HepG2 (cell line): ENCODE measurements around the gene IGFBP5. TPM values are rescaled to one million over a fixed set of nuclear protein-coding genes. Genes with fewer than 3 reads are reported as not detected.

Experiments
- ATAC-seq: fragments of 200-7000 bp; cut with Tn5 transposase; 3 replicates; pipeline ENCODE4 v1.9.1; 2020; ENCODE audit warnings: mild to moderate bottlenecking, moderate library complexity
- BruUV-seq: library from RNA; stranded (reverse); fragments of 400-500 nt; replicated peaks from 2 replicates; lab custom pipeline; 2021; lab: Mats Ljungman, UMichigan
- CTCF ChIA-PET: fragments of 300-600 bp; formaldehyde crosslinking; extraction: SDS; loops from one replicate; lab custom pipeline; 2021; ENCODE audit warnings: low total read pairs, inconsistent platforms, low intra/inter-chr PET ratio; lab: Yijun Ruan, JAX
- POLR2A ChIA-PET: fragments of 350-600 bp; sonication (Branson Sonifier 250); formaldehyde crosslinking; loops from one replicate; lab custom pipeline; 2020; ENCODE audit warnings: antibody characterized with exemption, inconsistent platforms; lab: Yijun Ruan, JAX
- DNase-seq: peaks from one replicate; pipeline ENCODE4 v3.0.0-alpha.2; 2015; ENCODE audit warnings: low spot score
- FAIRE-seq: peaks from 3 replicates; lab custom pipeline; 2011; peaks lifted over from hg19 to GRCh38; lab: Jason Lieb, UNC
- H2AFZ ChIP-seq: one replicate; pipeline ENCODE4 v1.6.1; 2011; ENCODE audit warnings: low read length, inconsistent platforms
- H3K27ac ChIP-seq: fragments of 300-600 bp; 3 replicates; pipeline ENCODE4 v1.8.0; 2011; ENCODE audit warnings: mixed run types, mild to moderate bottlenecking, mixed read lengths, low read length, inconsistent platforms; ENCODE audit not compliant: insufficient read depth; ENCODE audit errors: extremely low read length
- H3K27me3 ChIP-seq, 2 experiments: fragments of 200-600 bp in 1 of 2; 2 replicates in 1 of 2; 3 replicates in 1 of 2; pipeline versions ENCODE4 v1.6.0 to v1.8.0; 2011; ENCODE audit warnings: low read length in 2 of 2, mild to moderate bottlenecking in 2 of 2, moderate library complexity in 2 of 2, inconsistent platforms in 1 of 2; ENCODE audit not compliant: insufficient read depth in 2 of 2, control insufficient read depth in 1 of 2
- H3K36me3 ChIP-seq, 2 experiments: fragments of 200-600 bp in 1 of 2; replicated peaks in 1 of 2; 2 replicates in 1 of 2; 3 replicates in 1 of 2; pipeline versions ENCODE4 v1.5.1 to v1.8.0; 2011; ENCODE audit warnings: low read length in 2 of 2, inconsistent platforms in 1 of 2; ENCODE audit not compliant: insufficient read depth in 2 of 2, control insufficient read depth in 1 of 2
- H3K4me1 ChIP-seq: 2 replicates; pipeline ENCODE4 v1.5.1; 2012; ENCODE audit warnings: low read length, inconsistent platforms; ENCODE audit not compliant: insufficient read depth
- H3K4me2 ChIP-seq: 2 replicates; pipeline ENCODE4 v1.6.0; 2011; ENCODE audit warnings: low read depth, low read length, inconsistent platforms
- H3K4me3 ChIP-seq, 3 experiments: fragments of 200-600 bp in 1 of 3; sonication (generic), shearing (Covaris generic) in 1 of 3; replicated peaks in 1 of 3; 2 replicates each; pipeline ENCODE4 v1.5.1; 2011 to 2016; ENCODE audit warnings: low read length in 3 of 3, inconsistent platforms in 2 of 3, low read depth in 2 of 3, mild to moderate bottlenecking in 2 of 3, control low read depth in 1 of 3, mixed read lengths in 1 of 3; ENCODE audit not compliant: insufficient read depth in 1 of 3
- H3K79me2 ChIP-seq: one replicate; pipeline ENCODE4 v1.6.1; 2011; ENCODE audit warnings: low read length, inconsistent platforms; ENCODE audit not compliant: insufficient read depth
- H3K9ac ChIP-seq: 2 replicates; pipeline ENCODE4 v1.6.0; 2011; ENCODE audit warnings: mild to moderate bottlenecking, low read depth, low read length, inconsistent platforms; ENCODE audit not compliant: insufficient read depth
- H3K9me3 ChIP-seq: 2 replicates; pipeline ENCODE4 v1.5.1; 2012; ENCODE audit warnings: mild to moderate bottlenecking, low read length
- H4K20me1 ChIP-seq: 2 replicates; pipeline ENCODE4 v1.6.0; 2011; ENCODE audit warnings: inconsistent platforms, mild to moderate bottlenecking, low read length, moderate library complexity; ENCODE audit not compliant: insufficient read depth
- ATF3 ChIP-seq: sonication (generic); formaldehyde crosslinking; IDR thresholded peaks from 2 replicates; pipeline ENCODE4 v1.4.0; 2020; ENCODE audit warnings: missing genetic modification reagents
- BHLHE40 ChIP-seq: IDR thresholded peaks from 2 replicates; pipeline ENCODE4 v1.6.1; 2011; ENCODE audit warnings: low read length, improper control_type of control experiment
- DNMT1 ChIP-seq: sonication (generic); formaldehyde crosslinking; IDR thresholded peaks from 2 replicates; pipeline ENCODE4 v1.5.1; 2020; ENCODE audit warnings: mild to moderate bottlenecking, missing genetic modification reagents
- FUBP1 ChIP-seq: sonication (generic); formaldehyde crosslinking; IDR thresholded peaks from 2 replicates; pipeline ENCODE4 v1.5.1; 2020; ENCODE audit warnings: missing genetic modification reagents, mild to moderate bottlenecking, borderline replicate concordance
- JUND ChIP-seq: sonication (generic); formaldehyde crosslinking; IDR thresholded peaks from 2 replicates; pipeline ENCODE4 v1.8.0; 2022; ENCODE audit warnings: mild to moderate bottlenecking, missing genetic modification reagents
- MAFK ChIP-seq, 2 experiments: IDR thresholded peaks in 1 of 2; conservative IDR thresholded peaks in 1 of 2; 2 replicates each; pipeline ENCODE4 v1.6.1; 2011; ENCODE audit warnings: improper control_type of control experiment in 2 of 2, low read length in 2 of 2
- NFE2L1 ChIP-seq: sonication (generic); formaldehyde crosslinking; IDR thresholded peaks from 2 replicates; pipeline ENCODE4 v1.4.0; 2020; ENCODE audit warnings: missing genetic modification reagents, mild to moderate bottlenecking, borderline replicate concordance
- SATB2 ChIP-seq: sonication (generic); formaldehyde crosslinking; IDR thresholded peaks from 2 replicates; pipeline ENCODE4 v1.5.0; 2020; ENCODE audit warnings: missing genetic modification reagents
- SMYD3 ChIP-seq: sonication (generic); formaldehyde crosslinking; IDR thresholded peaks from 2 replicates; pipeline ENCODE4 v1.8.1; 2023; ENCODE audit warnings: mild to moderate bottlenecking, missing genetic modification reagents
- SP140L ChIP-seq: sonication (generic); formaldehyde crosslinking; IDR thresholded peaks from 2 replicates; pipeline ENCODE4 v1.4.0; 2020; ENCODE audit warnings: missing genetic modification reagents, borderline replicate concordance
- TFDP2 ChIP-seq: sonication (generic); formaldehyde crosslinking; IDR thresholded peaks from 2 replicates; pipeline ENCODE4 v1.4.0; 2020; ENCODE audit warnings: missing genetic modification reagents
- ZBTB46 ChIP-seq: sonication (generic); formaldehyde crosslinking; IDR thresholded peaks from 2 replicates; pipeline ENCODE4 v1.4.0; 2020; ENCODE audit warnings: mild to moderate bottlenecking, missing genetic modification reagents, borderline replicate concordance
- ZNF781 ChIP-seq: sonication (generic); formaldehyde crosslinking; IDR thresholded peaks from 2 replicates; pipeline ENCODE4 v1.5.1; 2020; ENCODE audit warnings: borderline replicate concordance, mild to moderate bottlenecking, missing genetic modification reagents; ENCODE audit errors: not compliant biosample characterization
- whole genome bisulfite sequencing: methylation state at CpG from one replicate; pipeline ENCODE4 v1.1.6; 2017; ENCODE audit warnings: low lambda C conversion rate; 5-methylcytosine and 5-hydroxymethylcytosine counted together
- in situ Hi-C: cut with HindIII; loops from 2 replicates; pipeline ENCODE4 v1.10.0; 2017; ENCODE audit warnings: low pct_unique_long_range_greater_than_20kb; ENCODE audit not compliant: extremely low pct_ligation_motif_present
- intact Hi-C: fragments of 100-400 bp; cut with micrococcal nuclease; formaldehyde crosslinking; loops from one replicate; pipeline ENCODE4 v1.10.0; 2022; ENCODE audit not compliant: unreplicated experiment
- polyA plus RNA-seq, 8 experiments: library from polyadenylated mRNA; depleted of rRNA in 3 of 8; stranded (reverse) in 7 of 8; unstranded in 1 of 8; fragments of >200 nt; fragmentation: Illumina TruSeq in 4 of 8; extraction: Trizol in 4 of 8; gene quantifications; 2 replicates each; pipeline versions ENCODE4 v1.2.1 to v1.2.3, GENCODE V29; 2011 to 2016; ENCODE audit warnings: low read depth in 4 of 8, missing spikeins in 1 of 8, mixed read lengths in 1 of 8; ENCODE audit not compliant: insufficient read depth in 1 of 8
- total RNA-seq, 5 experiments: library from RNA; depleted of rRNA; stranded (reverse); fragments of >200 nt; fragmentation: Illumina TruSeq; extraction: Trizol; gene quantifications; 2 replicates each; pipeline ENCODE4 v1.2.3, GENCODE V29; 2016; ENCODE audit warnings: low read depth in 1 of 5

IGFBP5 gene
- total and polyA plus RNA-seq, 2 of the 13 experiments (the other 11 are each of a cell fraction or from before 2014, with no cell fraction given): 0.15 TPM; not detected in 1

GRCh38 chr2:216735668-216736067 lies 40.3 kb upstream of the IGFBP5 start (continued):
- TF ChIP-seq ATF3 (CRISPR knock-in tag) (no peak), TFDP2 (CRISPR knock-in tag) (no peak)

GRCh38 chr2:216735086-216735485 lies 39.7 kb upstream of the IGFBP5 start:
- POLR2A ChIA-PET: no interaction called here
- ATAC-seq: no peak

More at GRCh38 chr2:216735086-216735485, 39.7 kb upstream of the IGFBP5 start:
- H3K4me3 ChIP-seq: no peak overlapping the region
- no peaks in the 10 kb centered on the region for H3K79me2 ChIP-seq
- no peak for DNase-seq
- H2AFZ ChIP-seq: no peak overlapping the region
- 19% methylated on average over 6 of the region's 6 CpGs for WGBS
- BruUV-seq: no TSS peak
- H3K4me1 ChIP-seq: peaks cover 5% of the 10 kb centered on the region
- no peaks in the 10 kb centered on the region for H4K20me1 ChIP-seq
- no peak for FAIRE-seq
- H3K4me2 ChIP-seq: no peak overlapping the region
- TF ChIP-seq NFE2L1 (CRISPR knock-in tag) (no peak), MAFK (conservative IDR thresholded peaks at IDR 0.05 in 1 of 2, IDR thresholded peaks at IDR 0.05 in 1 of 2; ENCODE audit: low read length in 2 of 2) (no peak), JUND (CRISPR knock-in tag) (no peak), SMYD3 (CRISPR knock-in tag) (no peak), DNMT1 (CRISPR knock-in tag) (no peak), SP140L (CRISPR knock-in tag) (no peak), FUBP1 (no peak), SATB2 (CRISPR knock-in tag) (no peak), BHLHE40 (no peak), ZBTB46 (CRISPR knock-in tag) (no peak), ZNF781 (CRISPR knock-in tag) (no peak)
- H3K9ac ChIP-seq: no peak overlapping the region
- H3K36me3 ChIP-seq: no peaks in the 10 kb centered on the region
- no peaks in the 10 kb centered on the region for H3K9me3 ChIP-seq
- intact Hi-C loops (no loop called here), in situ Hi-C loops (no loop called here)
- H3K27me3 ChIP-seq: peaks cover 0 to 25% of the 10 kb centered on the region in 2 experiments; a peak in 1 of 5 replicates
- CTCF ChIA-PET: no interaction called here
- no peak overlapping the region for H3K27ac ChIP-seq
